ENCODE results near the gene STK24. TPM values are rescaled to one million over a fixed set of nuclear protein-coding genes. Genes with fewer than 3 reads are reported as not detected.

STK24 gene
- total RNA-seq, 3 donors from 2014 or later: 61.3 to 149 (median 71.9) TPM

DNA sequence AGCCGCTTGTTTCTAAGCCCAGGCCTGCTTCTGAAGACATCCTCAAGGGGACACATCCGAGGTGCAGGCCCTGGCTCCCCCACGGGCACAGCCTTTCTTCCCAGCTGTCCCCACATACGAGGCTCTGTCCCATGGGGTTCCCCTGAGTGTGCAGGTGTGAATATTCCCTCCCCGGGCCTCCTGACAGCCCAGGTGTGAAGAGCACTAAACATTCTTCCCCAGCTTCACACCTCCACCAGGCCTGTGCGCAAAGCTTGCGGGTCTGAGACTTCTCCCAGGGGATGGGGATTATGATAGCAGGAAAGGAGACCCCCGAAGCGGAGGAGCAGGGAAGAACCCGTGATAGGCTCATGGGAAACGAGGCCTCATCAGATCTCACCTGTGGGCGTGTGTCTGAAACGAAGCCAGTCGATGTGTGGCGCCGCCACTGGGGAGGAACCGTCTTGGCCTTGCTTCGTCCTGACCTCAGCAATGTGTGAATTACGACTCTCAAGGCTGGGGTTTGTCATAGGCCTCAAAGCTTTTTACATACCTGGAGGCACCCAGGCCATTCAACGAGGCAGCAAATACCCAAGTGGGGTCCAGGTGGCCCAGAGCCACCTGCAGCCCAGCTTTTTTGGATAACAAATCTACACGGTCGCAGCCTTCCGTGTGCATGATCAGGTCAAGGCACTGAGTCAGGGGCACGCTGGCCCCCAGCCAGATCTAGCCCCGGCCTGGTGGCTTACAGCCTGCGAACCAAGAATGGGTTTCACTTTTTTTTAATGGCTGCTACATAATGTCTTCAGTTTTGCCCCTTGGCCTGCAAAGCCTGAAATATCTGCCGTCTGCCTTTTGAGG lies 134.3 kb downstream of the STK24 start:
- DNase-seq (ENCODE audit: low spot score in 2 of 2): no peak
- intact Hi-C loops (cut with DNase I; ENCODE audit: low total_unique reads): loop anchor here (10.0 kb wide), 2 partner anchors 132 to 742 kb away; partner anchors contain the start of gene STK24
- H3K36me3 ChIP-seq: no peaks in the 10 kb centered on the region
- no peaks in the 10 kb centered on the region for H3K4me1 ChIP-seq
- no peaks in the 10 kb centered on the region for H3K9me3 ChIP-seq
- H3K27me3 ChIP-seq: no peaks in the 10 kb centered on the region
- no peak overlapping the region for H3K27ac ChIP-seq
- TF ChIP-seq, protein P1, sequence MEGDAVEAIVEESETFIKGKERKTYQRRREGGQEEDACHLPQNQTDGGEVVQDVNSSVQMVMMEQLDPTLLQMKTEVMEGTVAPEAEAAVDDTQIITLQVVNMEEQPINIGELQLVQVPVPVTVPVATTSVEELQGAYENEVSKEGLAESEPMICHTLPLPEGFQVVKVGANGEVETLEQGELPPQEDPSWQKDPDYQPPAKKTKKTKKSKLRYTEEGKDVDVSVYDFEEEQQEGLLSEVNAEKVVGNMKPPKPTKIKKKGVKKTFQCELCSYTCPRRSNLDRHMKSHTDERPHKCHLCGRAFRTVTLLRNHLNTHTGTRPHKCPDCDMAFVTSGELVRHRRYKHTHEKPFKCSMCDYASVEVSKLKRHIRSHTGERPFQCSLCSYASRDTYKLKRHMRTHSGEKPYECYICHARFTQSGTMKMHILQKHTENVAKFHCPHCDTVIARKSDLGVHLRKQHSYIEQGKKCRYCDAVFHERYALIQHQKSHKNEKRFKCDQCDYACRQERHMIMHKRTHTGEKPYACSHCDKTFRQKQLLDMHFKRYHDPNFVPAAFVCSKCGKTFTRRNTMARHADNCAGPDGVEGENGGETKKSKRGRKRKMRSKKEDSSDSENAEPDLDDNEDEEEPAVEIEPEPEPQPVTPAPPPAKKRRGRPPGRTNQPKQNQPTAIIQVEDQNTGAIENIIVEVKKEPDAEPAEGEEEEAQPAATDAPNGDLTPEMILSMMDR (IDR thresholded peaks at IDR 0.05): no peak
- TF ChIP-seq POLR2A (IDR thresholded peaks at IDR 0.05) (no peak), POLR2AphosphoS5 (IDR thresholded peaks at IDR 0.05) (no peak)
- no peak overlapping the region for H3K4me3 ChIP-seq

DNA sequence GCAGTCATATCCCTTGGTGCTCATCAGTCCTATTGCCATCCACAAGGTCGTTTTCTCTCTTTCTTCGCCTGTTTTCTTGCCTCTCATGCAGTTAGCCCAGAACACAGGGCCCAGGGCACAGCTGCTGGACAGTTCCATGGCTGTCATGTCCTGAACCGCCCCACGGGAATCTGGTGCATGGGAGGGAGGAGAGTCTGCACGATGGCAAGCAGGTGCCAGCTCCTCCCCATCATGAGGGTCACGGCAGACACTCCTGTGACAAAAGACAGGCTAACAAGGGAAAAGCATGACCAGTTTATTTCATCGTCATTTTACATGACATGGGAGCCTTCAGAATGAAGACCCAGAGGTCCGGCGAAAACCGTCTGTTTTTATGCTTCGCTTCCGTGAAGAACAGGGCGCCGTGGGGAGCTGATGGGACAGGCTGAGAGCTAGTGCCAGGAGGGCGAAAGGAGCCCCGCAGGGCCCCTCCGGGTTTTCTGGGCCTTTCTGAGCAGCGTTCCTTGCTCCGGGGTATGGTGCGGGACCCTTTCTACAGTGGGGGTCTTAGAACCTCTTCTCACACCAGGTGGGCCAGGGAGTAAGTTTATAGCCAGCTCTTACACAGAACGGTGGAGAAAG lies 135.7 kb downstream of the STK24 start:
- Histone ChIP-seq H3K27ac (no peak overlapping the region), H3K4me3 (no peak overlapping the region), H3K27me3 (no peaks in the 10 kb centered on the region), H3K9me3 (no peaks in the 10 kb centered on the region), H3K36me3 (no peaks in the 10 kb centered on the region), H3K4me1 (no peaks in the 10 kb centered on the region)
- no peak for DNase-seq (ENCODE audit: low spot score in 2 of 2)
- intact Hi-C loops (cut with DNase I; ENCODE audit: low total_unique reads): loop anchor here (10.0 kb wide), 2 partner anchors 134 to 744 kb away; partner anchors contain the start of gene STK24
- no peak for TF ChIP-seq POLR2A (IDR thresholded peaks at IDR 0.05)
- TF ChIP-seq, protein P1 (IDR thresholded peaks at IDR 0.05): no peak
- no peak for TF ChIP-seq POLR2AphosphoS5 (IDR thresholded peaks at IDR 0.05)

DNA sequence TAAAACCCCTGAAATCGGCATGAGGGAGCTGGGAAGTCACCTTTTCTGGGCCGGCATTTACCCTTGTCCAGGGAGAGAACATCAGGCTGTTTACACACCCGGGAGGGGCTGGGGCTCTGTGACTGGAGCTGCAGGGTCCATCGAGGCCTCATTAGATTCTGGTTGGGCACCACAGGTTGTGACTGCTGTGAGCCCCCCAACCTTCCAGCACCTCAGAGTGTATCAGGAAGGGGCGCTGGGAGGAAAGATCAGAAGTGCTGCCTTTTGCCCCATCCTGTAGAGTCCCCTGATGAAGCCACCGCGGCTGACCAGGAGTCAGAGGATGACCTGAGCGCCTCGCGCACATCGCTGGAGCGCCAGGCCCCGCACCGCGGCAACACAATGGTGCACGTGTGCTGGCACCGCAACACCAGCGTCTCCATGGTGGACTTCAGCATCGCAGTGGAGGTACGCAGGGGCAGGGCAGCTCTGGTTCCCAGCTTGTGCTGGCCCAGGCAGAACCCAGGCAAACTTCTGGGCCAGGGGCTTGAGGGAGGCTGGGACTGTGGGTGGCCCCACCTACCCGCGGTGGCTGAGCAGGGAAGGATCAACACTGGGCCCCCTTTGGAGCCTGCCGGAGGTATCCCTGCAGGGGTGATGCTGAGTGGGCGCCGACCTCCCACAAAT lies 136.4 kb downstream of the STK24 start:
- H3K4me3 ChIP-seq: no peak overlapping the region
- intact Hi-C loops (cut with DNase I; ENCODE audit: low total_unique reads): loop anchor here (10.0 kb wide), 2 partner anchors 134 to 744 kb away; partner anchors contain the start of gene STK24
- no peak overlapping the region for H3K27ac ChIP-seq
- TF ChIP-seq POLR2AphosphoS5 (IDR thresholded peaks at IDR 0.05): no peak
- TF ChIP-seq, protein P1 (IDR thresholded peaks at IDR 0.05): no peak
- no peaks in the 10 kb centered on the region for H3K27me3 ChIP-seq
- no peaks in the 10 kb centered on the region for H3K9me3 ChIP-seq
- no peaks in the 10 kb centered on the region for H3K4me1 ChIP-seq
- H3K36me3 ChIP-seq: no peaks in the 10 kb centered on the region
- DNase-seq (ENCODE audit: low spot score in 2 of 2): no peak

DNA sequence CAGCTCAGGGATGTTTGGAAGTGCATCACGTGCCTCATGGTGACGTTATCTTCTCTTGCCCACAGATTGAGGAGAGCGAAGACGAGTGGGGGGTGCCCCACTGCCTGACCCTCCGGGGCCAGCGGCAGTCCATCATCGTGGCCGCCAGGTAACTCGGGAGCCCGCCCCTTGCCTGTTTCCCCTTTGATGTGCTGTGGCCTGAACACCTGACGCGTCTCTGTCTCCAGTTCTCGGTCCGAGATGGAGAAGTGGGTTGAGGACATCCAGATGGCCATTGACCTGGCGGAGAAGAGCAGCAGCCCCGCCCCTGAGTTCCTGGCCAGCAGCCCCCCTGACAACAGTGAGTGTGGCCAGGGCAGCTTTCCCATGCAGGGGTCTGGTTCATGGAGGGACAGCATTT lies 137.0 kb downstream of the STK24 start:
- no peak overlapping the region for H3K27ac ChIP-seq
- H3K4me1 ChIP-seq: no peaks in the 10 kb centered on the region
- TF ChIP-seq, protein P1 (IDR thresholded peaks at IDR 0.05): no peak
- TF ChIP-seq POLR2A (IDR thresholded peaks at IDR 0.05): no peak
- intact Hi-C loops (cut with DNase I; ENCODE audit: low total_unique reads): loop anchor here (10.0 kb wide), 2 partner anchors 135 to 745 kb away; partner anchors contain the start of gene STK24
- H3K9me3 ChIP-seq: no peaks in the 10 kb centered on the region
- no peaks in the 10 kb centered on the region for H3K36me3 ChIP-seq
- H3K27me3 ChIP-seq: no peaks in the 10 kb centered on the region
- H3K4me3 ChIP-seq: no peak overlapping the region
- no peak for DNase-seq (ENCODE audit: low spot score in 2 of 2)

All from breast epithelium (tissue), 4 donors.